GM19023 (cell line): ENCODE measurements around the gene CD8B.

Experiments
- ATAC-seq: cut with Tn5 transposase; IDR thresholded peaks from one replicate; pipeline ENCODE4 v1.9.1; 2021; ENCODE audit warnings: mild to moderate bottlenecking, moderate library complexity; ENCODE audit not compliant: unreplicated experiment

The CD8B gene

DNA sequence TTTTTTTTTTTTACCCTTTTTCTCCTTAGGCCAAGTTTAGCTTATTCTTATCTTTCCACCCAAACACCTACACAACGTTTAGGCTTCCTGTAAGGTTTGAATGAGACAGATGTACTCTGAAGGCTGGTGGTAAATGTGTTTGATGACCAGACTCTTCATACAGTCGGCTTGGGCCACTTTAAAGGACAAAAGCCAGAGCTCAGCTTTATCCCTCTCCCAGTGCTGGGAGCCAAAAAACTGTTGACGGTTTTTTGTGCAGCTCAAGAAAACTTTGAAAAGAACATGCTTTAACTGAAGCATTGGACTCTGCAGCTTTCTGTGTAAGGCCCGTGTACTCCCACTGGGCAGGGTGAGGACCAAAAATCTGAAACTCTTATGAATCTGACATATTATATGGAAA is 86.3 kb downstream of the CD8B start:
- no peak for ATAC-seq

DNA sequence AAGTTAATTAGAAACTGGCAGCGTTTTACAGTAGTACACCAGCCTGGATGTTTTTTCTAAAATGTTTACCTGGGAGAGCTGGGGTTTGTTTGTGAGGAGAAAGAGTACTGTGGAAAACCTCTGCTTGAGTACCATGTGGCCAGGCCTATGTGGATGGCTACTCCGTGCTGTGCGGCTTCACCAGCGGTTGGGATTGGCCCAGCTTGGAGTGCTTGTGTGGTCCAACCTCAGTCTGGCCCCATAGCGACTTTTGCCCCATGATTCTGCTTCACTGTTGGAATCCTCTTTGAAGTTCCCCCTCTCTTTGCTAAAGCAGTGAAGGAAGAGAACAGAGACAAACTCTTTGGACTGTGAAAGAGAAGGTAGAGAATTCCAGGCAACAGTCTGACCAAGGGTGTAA is 86.8 kb downstream of the CD8B start:
- ATAC-seq = no peak

DNA sequence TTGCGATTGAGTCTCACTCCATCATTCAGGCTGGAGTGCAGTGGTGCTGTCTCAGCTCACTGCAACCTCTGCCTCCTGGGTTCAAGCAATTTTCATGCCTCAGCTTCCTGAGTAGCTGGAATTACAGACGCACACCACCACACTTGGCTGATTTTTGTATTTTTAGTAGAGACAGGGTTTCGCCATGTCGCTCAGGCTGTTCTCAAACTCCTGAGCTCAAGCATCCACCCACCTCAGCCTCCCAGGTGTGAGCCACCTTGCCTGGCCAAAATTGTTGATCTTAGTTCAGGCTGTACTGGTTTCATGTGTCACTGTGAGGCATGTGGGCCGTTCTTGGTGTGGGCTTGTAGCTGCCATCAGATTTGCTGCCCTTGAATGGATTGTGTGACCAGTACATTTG is 89.1 kb downstream of the CD8B start:
- no peak for ATAC-seq

DNA sequence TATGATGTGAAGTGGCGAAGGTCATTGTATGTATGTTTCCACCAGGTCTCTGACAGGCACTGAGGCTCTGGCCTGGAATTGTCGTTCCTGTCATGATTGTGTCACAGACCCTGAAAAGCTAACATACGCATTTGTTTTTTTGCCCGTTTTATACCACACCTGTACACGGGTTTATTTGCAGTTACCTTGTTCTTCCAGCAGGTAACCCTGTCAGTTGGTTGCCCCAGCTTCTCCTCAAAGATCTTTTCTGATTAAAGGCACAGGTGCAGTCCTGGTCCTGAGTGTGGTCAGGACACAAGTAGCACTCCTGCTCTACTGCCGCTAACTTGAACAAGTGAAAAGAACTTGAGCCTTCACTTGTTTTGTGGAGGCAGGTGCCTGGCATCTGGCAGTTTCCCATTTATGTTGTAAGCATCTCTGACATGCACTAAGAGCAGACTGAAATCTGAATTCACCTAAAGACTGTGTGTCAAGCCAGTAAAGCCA is 90.8 kb downstream of the CD8B start:
- ATAC-seq = no peak

DNA sequence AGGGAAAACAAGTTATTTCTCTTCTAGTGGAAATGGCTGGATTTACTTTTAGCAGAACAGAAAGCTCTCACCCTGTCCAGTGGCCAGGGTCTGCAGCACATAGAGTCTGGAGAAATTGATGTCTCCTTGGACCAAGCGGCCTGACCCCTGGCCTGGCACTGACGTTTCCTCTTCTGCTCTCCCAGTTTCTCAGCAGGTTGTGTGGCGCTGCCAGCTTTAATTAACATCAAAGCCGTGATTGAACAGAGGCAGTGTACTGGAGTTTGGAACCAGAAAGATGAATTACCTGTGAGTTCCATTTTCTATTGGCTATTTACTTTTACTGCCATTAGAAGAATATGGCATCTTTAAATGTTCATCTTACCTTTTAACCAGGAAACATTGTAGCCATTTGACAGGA is 91.8 kb downstream of the CD8B start:
- no peak for ATAC-seq

DNA sequence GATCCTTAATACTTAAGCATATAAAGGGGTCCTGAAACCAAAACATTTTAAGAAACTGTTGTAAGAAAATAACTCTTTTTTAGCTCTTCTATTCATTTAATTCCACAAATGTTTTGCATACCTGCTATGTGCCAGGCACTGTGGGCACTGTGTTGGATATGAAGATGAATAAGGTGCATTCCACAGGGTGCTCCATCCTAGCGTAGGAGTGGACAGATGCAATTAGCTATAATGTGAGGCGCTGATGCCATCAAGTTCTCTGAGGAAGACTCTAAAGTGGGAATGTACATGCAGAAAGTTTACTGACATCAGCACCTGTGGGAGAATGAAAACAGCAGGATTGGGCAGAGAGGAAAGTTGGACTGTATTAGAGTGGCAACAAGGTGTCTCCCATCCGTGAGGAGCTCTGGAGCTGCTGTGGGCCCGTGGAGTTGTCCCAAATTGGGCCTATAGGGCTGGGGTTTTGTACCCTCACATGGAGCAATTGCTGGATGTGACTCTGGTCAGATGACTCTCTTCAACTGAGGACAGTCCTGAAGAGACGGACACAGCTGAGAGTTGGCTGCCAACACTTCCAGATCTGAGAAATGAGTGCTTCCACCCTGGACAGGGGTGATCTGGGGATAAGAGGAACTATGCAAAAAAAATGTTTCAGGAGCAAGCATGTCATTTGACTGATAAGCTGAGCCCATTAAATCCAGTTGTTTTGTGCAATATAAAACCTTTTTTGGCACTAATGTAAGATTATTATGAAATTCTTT is 93.3 kb downstream of the CD8B start:
- ATAC-seq = no peak
